Vagina (tissue), 2 donors: ENCODE measurements around the gene SERPINA4. TPM values are rescaled to one million over a fixed set of nuclear protein-coding genes. Genes with fewer than 3 reads are reported as not detected.

ENCODE experiments used
- DNase-seq, 2 donors: peaks; one replicate each; pipeline ENCODE4 v3.0.0-alpha.2; 2017; ENCODE audit errors: extremely low spot score in 2 of 2
- H3K27ac ChIP-seq: fragments of 200-600 bp; sonication (generic); one replicate; pipeline ENCODE4 v1.5.1; 2019
- H3K27me3 ChIP-seq: fragments of 200-600 bp; sonication (generic); one replicate; pipeline ENCODE4 v1.5.1; 2019
- H3K36me3 ChIP-seq, 2 donors: fragments of 200-600 bp; sonication (generic); one replicate each; pipeline ENCODE4 v1.5.1; 2017 to 2019
- H3K4me1 ChIP-seq: fragments of 200-600 bp; sonication (generic); one replicate; pipeline ENCODE4 v1.5.1; 2019
- H3K4me3 ChIP-seq, 2 donors: fragments of 200-600 bp; sonication (generic); 1 replicate in 1 of 2; 2 replicates in 1 of 2; pipeline ENCODE4 v1.5.1; 2016 to 2019
- H3K9me3 ChIP-seq: fragments of 200-600 bp; sonication (generic); one replicate; pipeline ENCODE4 v1.5.1; 2019
- CTCF ChIP-seq, 3 experiments: fragments of 450-650 bp in 2 of 3; fragments of 200-600 bp in 1 of 3; sonication (generic) in 1 of 3; IDR thresholded peaks; one replicate each; pipeline ENCODE4 v1.5.1; 2017 to 2019; ENCODE audit warnings: antibody characterized with exemption in 3 of 3, mild to moderate bottlenecking in 2 of 3, moderate library complexity in 2 of 3
- POLR2A ChIP-seq, 2 donors: fragments of 450-650 bp; IDR thresholded peaks; one replicate each; pipeline ENCODE4 v1.6.1; 2017; ENCODE audit warnings: antibody characterized with exemption in 2 of 2, mild to moderate bottlenecking in 2 of 2, moderate library complexity in 2 of 2
- POLR2AphosphoS5 ChIP-seq, 2 donors: sonication (generic); formaldehyde crosslinking; IDR thresholded peaks; one replicate each; pipeline ENCODE4 v1.9.0; 2017; ENCODE audit warnings: antibody characterized with exemption in 2 of 2, mild to moderate bottlenecking in 2 of 2, low read depth in 1 of 2; ENCODE audit not compliant: insufficient read depth in 1 of 2
- intact Hi-C: fragments of 100-400 bp; cut with DNase I; formaldehyde crosslinking; loops from one replicate; pipeline ENCODE4 v1.15.1; 2023
- total RNA-seq: library from RNA; depleted of rRNA; stranded (reverse); fragments of >200 nt; gene quantifications from one replicate; pipeline ENCODE4 v1.2.3, GENCODE V29; 2016

Gene SERPINA4
- total RNA-seq, 1 donor from 2014 or later, result not detected

DNA sequence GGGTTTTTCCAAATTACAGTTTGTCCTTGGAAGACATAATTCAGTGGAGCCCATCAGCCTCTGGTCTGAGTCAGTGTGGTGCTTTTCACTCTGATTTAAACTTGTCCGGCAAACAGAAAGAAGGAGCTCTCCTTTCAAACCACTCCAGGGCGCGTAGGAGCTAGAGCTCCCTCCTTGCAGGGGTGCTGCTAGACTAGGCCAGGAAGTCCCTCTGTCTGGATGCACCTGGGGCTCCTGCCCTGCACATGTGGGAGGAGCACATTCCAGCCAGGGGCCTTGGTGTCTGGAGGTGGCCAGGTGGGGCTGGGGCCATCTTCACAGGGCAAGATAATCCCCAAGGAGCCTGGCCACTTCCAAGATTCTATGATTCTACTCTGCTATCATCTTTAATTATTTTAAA is 54.0 kb downstream of the SERPINA4 start:
- Histone ChIP-seq H3K9me3 (no peaks in the 10 kb centered on the region), H3K27ac (no peak overlapping the region), H3K27me3 (no peaks in the 10 kb centered on the region), H3K4me1 (peaks cover 29% of the 10 kb centered on the region), H3K4me3 (no peak overlapping the region), H3K36me3 (no peaks in the 10 kb centered on the region)
- no peak for DNase-seq
- no peak for TF ChIP-seq CTCF (IDR thresholded peaks at IDR 0.05)
- TF ChIP-seq POLR2A (IDR thresholded peaks at IDR 0.05), result no peak
- TF ChIP-seq POLR2AphosphoS5 (IDR thresholded peaks at IDR 0.05; ENCODE audit: insufficient read depth in 1 of 2, low read depth in 1 of 2), result no peak
- intact Hi-C loops, result no loop called here

GRCh38 chr14:94615823-94616570 is 54.8 kb downstream of the SERPINA4 start:
- TF ChIP-seq POLR2A (IDR thresholded peaks at IDR 0.05), result no peak
- no peaks in the 10 kb centered on the region for H3K9me3 ChIP-seq
- H3K36me3 ChIP-seq, result no peaks in the 10 kb centered on the region
- peaks cover 24% of the 10 kb centered on the region for H3K4me1 ChIP-seq
- no peaks in the 10 kb centered on the region for H3K27me3 ChIP-seq
- H3K27ac ChIP-seq, result no peak overlapping the region
- intact Hi-C loops, result no loop called here
- DNase-seq, result no peak
- H3K4me3 ChIP-seq, result no peak overlapping the region

GRCh38 chr14:94617366-94617941 is 56.2 kb downstream of the SERPINA4 start:
- no peak overlapping the region for H3K27ac ChIP-seq
- H3K9me3 ChIP-seq, result no peaks in the 10 kb centered on the region
- no peaks in the 10 kb centered on the region for H3K27me3 ChIP-seq
- peaks cover 12% of the 10 kb centered on the region for H3K4me1 ChIP-seq
- no peaks in the 10 kb centered on the region for H3K36me3 ChIP-seq
- H3K4me3 ChIP-seq, result no peak overlapping the region
- intact Hi-C loops, result no loop called here
- TF ChIP-seq POLR2A (IDR thresholded peaks at IDR 0.05) (no peak), CTCF (IDR thresholded peaks at IDR 0.05) (no peak), POLR2AphosphoS5 (IDR thresholded peaks at IDR 0.05; ENCODE audit: insufficient read depth in 1 of 2, low read depth in 1 of 2) (no peak)
- no peak for DNase-seq

GRCh38 chr14:94617988-94618822 is 57.0 kb downstream of the SERPINA4 start:
- H3K9me3 ChIP-seq, result no peaks in the 10 kb centered on the region
- no peak for DNase-seq
- peaks cover 6% of the 10 kb centered on the region for H3K4me1 ChIP-seq
- intact Hi-C loops, result no loop called here
- H3K36me3 ChIP-seq, result no peaks in the 10 kb centered on the region
- no peaks in the 10 kb centered on the region for H3K27me3 ChIP-seq
- TF ChIP-seq CTCF (IDR thresholded peaks at IDR 0.05) (no peak), POLR2A (IDR thresholded peaks at IDR 0.05) (no peak)
- no peak overlapping the region for H3K4me3 ChIP-seq
- H3K27ac ChIP-seq, result no peak overlapping the region

DNA sequence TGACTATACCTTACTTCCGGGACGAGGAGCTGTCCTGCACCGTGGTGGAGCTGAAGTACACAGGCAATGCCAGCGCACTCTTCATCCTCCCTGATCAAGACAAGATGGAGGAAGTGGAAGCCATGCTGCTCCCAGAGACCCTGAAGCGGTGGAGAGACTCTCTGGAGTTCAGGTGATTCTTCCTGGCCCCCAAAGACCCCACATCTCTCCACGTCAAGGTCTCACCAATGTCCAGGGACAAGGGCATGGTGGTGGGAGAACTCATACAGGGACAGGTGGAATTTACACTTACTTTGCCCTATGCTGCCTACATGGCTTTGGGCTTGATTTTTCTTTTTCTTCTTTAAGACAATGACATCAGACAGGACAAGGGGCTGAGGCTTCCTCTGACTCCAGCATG is 58.1 kb downstream of the SERPINA4 start:
- H3K4me1 ChIP-seq, result no peaks in the 10 kb centered on the region
- no peaks in the 10 kb centered on the region for H3K9me3 ChIP-seq
- H3K27ac ChIP-seq, result no peak overlapping the region
- H3K4me3 ChIP-seq, result no peak overlapping the region
- intact Hi-C loops, result no loop called here
- TF ChIP-seq CTCF (IDR thresholded peaks at IDR 0.05) (no peak), POLR2AphosphoS5 (IDR thresholded peaks at IDR 0.05; ENCODE audit: insufficient read depth in 1 of 2, low read depth in 1 of 2) (no peak), POLR2A (IDR thresholded peaks at IDR 0.05) (no peak)
- H3K36me3 ChIP-seq, result no peaks in the 10 kb centered on the region
- DNase-seq, result no peak
- no peaks in the 10 kb centered on the region for H3K27me3 ChIP-seq

Other genes with a start within 250 kb of the SERPINA4 start
- not detected for gene SERPINA6, start 238.1 kb upstream of the SERPINA4 start, total RNA-seq
- not detected for gene SERPINA2, start 194.7 kb upstream of the SERPINA4 start, total RNA-seq
- gene SERPINA1, start 172.8 kb upstream of the SERPINA4 start, total RNA-seq, result 6.1 TPM
- not detected for gene SERPINA11, start 108.6 kb upstream of the SERPINA4 start, total RNA-seq
- gene SERPINA9, start 85.2 kb upstream of the SERPINA4 start, total RNA-seq, result 2.0 TPM
- 8.6 TPM for gene SERPINA12, start 52.0 kb upstream of the SERPINA4 start, total RNA-seq
- gene SERPINA5, start 20.0 kb downstream of the SERPINA4 start, total RNA-seq, result 3.7 TPM
- gene SERPINA3, start 50.9 kb downstream of the SERPINA4 start, total RNA-seq, result 328 TPM
- 1.7 TPM for gene GSC, start 208.7 kb downstream of the SERPINA4 start, total RNA-seq